Stimulated activated CD8-positive, alpha-beta memory T cell treated with anti-CD3 and anti-CD28 coated beads, Interleukin-12 subunit alpha, Interleukin-12 subunit beta, amount 100 ng/mL, for 24 hours (primary cell): ENCODE results near the gene FUT8.

Experiments used
- DNase-seq: peaks from one replicate; pipeline ENCODE4 v3.0.0-alpha.2; 2020; ENCODE audit errors: extremely low read depth

The FUT8 gene

DNA sequence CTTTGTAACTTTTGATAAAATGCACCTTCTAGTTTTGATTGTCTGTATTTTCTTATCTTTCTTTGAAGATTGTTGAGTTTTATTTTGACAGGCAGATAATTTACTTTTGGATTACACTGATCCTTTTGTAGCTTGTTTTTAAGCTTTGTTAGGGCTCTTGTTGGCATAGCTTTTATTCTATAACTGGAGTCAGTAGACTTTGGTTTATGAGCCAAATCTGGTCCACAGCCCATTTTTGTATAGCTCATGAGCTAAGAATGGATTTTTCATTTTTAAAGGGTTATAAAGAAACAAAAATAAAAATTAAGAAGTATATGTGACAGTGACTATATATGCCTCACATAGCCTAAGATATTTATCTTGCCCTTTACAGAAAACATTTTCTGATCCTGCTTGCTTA, 142.3 kb downstream of the FUT8 start:
- no peak for DNase-seq

GRCh38 chr14:65555358-65555757, 142.8 kb downstream of the FUT8 start:
- no peak for DNase-seq

DNA sequence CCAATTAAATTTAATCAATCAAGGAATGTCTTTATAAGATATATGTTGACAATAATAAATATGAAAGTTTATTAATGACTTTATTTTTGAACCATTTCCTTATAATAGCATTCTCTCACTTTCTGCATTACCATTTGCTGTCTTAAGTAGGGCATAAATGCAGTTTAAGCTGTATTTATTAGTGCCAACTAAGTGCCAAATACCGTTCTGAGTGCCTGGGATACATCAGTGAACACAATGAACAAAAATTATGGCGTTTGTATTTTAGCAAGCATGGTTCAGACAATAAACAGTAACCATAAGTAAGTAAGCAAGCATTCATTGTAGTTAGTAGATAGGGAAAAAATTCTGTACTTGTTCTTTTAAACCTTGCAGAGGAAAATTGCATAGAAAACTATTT, 145.8 kb downstream of the FUT8 start:
- DNase-seq, result no peak

DNA sequence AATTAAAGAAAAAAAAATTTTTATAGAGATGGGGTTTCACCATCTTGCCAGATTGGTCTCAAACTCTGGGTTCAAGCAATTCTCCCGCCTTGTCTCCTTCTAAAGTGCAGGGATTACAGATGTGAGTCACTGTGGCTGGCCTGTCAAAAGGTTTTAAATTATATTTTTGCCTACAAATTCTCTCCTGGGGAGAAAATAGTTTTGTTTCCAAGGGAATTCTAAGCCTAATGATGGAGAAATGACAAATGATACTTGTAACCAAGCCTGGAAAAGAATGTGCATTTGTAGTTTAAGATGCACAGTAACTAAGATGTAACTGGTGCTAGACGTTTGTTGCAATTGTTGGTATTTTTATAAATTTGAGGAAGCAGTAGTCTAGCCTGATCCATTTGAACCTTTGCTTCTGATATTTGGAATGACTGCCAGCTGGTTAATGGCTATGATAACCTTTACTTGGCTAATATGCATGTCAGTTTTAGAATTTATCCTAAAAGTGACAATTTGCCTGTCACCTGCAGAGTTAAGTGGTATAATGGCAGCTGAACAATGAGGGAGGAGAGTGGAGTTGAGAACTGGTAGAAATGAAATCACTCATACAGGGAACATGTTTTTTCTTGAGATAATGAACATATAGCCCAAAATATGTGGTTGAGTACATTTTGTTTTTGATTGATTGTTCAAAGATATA, 148.0 kb downstream of the FUT8 start:
- no peak for DNase-seq

DNA sequence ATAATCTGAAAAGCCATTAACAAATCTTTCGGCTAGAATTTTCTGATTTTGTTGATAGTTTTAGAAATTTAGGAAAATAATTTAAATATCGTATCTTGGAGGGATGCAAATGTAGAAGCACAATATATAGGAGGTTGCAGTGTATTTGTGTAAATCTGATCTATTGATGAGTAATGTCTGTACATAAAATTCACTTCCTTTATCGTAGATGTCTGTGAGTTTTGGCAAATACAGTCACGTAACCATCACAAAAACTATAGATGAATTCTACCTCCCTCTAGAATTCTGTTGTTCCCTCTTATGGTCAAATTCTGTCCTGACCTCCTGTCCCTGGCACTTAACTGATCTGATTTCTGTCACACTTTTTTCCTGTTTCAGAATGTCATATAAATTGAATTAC, 151.8 kb downstream of the FUT8 start:
- no peak for DNase-seq

DNA sequence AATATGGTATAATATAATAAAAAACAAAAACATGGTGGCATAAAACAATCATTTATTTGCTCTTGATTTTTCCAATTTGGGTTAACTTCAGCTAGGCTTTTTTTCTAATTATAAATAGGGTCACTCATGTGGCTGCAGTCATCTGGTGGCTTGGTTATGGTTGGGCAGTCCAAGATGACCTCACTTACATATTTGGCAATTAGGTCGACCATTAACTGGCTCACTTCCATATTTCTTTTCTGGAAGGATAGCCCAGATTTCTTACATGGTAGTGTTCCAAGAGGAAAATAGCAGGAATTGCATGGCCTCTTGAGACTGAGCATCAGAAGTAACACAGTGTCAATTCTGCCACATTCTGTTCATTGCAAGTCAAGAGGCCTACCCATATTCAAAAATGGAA, 153.4 kb downstream of the FUT8 start:
- DNase-seq, result no peak

DNA sequence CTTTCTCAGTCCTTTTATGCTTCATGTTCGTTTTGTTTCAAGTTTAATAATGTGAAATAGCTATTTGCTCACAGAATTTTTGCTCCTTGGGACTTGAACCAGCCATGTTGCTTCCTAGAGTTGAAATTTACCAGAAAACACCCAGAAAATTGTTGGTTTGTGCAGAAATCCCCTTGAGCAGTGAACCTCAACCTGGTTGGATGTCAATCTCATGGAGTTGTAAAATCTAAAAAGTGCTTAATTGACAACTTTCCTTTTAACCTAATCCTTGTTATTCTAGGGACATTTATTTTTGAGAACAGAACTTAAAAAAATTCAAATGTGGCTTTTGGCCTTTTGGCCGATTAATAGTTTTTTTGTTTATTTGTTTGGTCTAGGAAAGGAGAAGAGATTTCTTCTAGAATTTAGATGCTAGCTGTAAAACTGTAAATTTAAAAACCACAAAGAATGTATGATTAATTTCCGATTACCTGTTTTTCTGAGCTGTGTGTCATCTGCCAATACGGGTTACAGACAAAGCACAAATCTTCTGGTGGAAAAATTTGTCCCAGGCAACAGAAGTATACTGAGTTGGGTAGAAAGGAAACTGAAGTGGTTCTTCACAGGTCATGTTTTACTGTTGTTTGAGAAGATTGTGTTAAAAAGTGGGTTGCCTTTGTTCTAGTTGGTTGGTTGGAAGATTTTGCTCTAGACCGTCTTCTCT, 154.4 kb downstream of the FUT8 start:
- no peak for DNase-seq

DNA sequence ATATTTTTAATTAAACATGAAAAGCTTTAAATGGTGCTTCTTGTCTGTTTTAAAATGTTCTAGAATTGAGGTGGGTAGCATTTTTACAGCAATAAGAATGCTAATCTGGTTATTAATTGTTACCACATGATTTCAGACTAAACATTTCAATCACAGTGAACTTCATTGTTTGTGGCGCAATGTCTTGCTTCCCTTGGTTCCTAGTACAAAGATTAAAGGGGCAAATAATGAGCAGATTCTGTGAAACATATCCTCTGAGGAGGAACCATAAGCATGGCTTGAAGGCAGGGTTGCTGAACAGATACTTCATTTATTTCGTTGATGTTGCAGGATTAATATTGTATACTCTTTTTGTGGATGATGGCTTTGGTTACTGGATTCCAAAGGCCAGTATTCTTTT, 162.1 kb downstream of the FUT8 start:
- no peak for DNase-seq

- DNase-seq, result no peak
These were observed 162.9 kb downstream of the FUT8 start for GRCh38 chr14:65575389-65575788.

- DNase-seq, result no peak
These were observed 168.4 kb downstream of the FUT8 start for GRCh38 chr14:65580973-65581372.

GRCh38 chr14:65581378-65581777, 168.8 kb downstream of the FUT8 start:
- DNase-seq, result no peak

DNA sequence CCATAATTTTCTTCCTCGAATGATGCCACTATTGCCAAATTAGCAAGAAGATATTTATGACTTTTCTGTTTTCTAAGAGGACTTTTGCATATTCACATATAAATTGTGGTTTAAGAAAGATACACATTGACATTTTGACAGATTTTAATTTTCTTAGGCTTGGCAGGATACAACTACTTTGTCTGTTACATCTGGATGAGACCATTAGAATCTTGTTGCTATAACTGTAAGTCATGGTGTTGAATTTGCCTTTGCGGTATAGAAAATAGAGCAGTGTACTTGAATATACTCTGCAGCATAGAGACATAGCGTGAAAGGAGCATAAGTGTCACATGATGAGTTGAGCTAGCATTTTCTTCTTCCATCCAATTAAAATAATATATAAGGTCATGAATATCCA, 169.3 kb downstream of the FUT8 start:
- no peak for DNase-seq

GRCh38 chr14:65585216-65585615, 172.7 kb downstream of the FUT8 start:
- no peak for DNase-seq

DNA sequence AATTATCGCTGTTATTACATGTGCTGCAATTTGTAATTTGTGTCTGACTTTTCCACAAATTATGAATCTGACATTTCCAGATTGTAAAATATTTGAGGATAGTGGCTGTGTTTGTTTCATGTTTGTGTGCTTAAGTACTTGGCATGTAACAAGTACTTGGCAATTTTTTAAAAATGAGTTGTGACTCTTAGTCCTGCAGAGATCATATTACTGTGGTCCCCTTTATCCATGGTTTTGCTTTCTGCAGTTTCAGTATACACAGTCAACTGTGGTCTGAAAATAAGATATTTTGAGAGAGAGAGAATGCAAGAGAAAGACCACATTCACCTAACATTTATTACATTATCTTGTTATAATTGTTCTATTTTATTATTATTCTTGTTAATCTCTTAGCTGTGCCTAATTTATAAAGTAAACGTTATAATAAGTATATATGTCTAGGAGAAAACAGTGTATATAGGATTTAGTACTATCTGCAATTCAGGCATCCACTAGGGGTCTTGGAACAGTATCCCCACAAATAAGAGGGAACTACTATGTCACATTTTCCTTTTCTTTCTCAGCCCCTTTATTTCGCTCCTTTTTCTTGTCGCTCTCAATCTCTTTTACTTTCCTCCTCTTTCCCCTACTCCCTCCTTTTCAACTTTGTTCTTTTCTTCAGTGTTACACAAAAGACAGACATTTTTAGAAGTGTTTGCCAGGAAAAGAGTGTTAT, 176.1 kb downstream of the FUT8 start:
- no peak for DNase-seq

GRCh38 chr14:65594153-65594881, 181.8 kb downstream of the FUT8 start:
- no peak for DNase-seq

GRCh38 chr14:65594882-65595237, 182.3 kb downstream of the FUT8 start:
- no peak for DNase-seq

DNA sequence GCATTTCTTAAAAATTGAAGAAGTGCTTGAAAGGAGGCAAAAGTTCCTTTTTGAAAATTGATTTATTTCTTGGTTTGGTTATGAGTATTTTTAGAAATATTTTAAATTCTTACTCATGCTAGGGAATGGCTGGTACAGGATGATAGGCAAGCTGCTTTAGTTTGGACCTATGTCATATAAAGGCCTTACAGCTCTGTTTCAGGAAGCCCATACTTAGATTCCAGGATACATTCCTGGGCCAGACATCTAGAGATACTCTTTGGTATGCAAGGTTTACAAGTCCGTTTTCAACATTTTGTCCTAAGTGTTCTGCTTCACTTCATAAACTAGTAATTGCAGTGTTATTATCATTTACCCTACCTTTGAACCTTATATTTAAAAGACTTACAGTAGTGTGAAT, 186.8 kb downstream of the FUT8 start:
- no peak for DNase-seq

DNA sequence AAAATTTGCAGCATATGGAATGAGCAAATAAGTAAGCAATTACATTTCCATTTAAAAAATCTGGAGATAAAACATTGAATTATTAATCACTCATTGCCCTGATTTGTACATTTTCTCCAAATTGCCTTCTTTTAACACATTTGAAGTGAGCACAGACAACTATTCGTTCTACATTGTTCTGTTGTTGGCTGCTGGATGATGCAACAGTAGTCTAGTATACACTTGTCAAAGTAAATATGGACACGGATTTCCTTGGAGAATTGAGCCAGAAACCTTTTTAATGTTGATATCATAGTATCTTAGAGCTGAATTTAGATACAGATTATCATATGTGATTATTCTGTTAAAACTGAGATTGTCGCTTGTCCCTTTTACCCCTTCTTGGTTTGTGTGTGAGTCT, 188.2 kb downstream of the FUT8 start:
- no peak for DNase-seq

- no peak for DNase-seq
These were observed 192.0 kb downstream of the FUT8 start for GRCh38 chr14:65604535-65604934.

- no peak for DNase-seq
These were observed 192.4 kb downstream of the FUT8 start for GRCh38 chr14:65604936-65605335.

DNA sequence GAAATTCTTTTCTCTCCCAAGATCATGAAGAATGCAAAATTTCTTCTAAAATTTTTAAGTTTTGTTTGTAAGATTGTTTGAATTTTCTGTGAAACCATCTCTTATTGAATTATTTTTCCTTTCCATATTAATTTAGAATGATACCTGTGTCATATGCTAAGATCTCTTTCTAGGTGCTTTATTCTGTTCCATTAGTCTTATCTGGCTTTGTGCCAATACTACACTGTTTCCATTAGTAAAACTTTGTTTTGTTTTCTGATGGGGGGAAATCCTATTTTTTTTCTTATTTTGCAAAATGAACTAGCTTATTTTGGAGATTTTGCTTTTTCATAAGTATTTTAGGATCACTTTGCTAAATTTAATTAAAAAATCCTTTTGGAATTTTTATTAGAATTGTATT, 193.9 kb downstream of the FUT8 start:
- no peak for DNase-seq

- DNase-seq, result no peak
These were observed 200.7 kb downstream of the FUT8 start for GRCh38 chr14:65613131-65613650.
